GM12878 (cell line): Measurements from ENCODE around the gene TMSB4X. TPM values are rescaled to one million over a fixed set of nuclear protein-coding genes. Genes with fewer than 3 reads are reported as not detected.

ENCODE experiments used
- ATAC-seq: fragments of 200-7000 bp; cut with Tn5 transposase; 3 replicates; pipeline ENCODE4 v1.9.1; 2020; ENCODE audit warnings: mild to moderate bottlenecking, moderate library complexity
- BruUV-seq: library from RNA; stranded (reverse); fragments of 400-500 nt; replicated peaks from 2 replicates; lab custom pipeline; 2021; lab: Mats Ljungman, UMichigan
- CTCF ChIA-PET: fragments of 300-600 bp; sonication (Branson Sonifier 250); formaldehyde crosslinking; extraction: SDS; loops from one replicate; lab custom pipeline; 2021; ENCODE audit warnings: inconsistent platforms; lab: Yijun Ruan, JAX
- POLR2A ChIA-PET: fragments of 350-600 bp; formaldehyde crosslinking; extraction: SDS; loops from one replicate; lab custom pipeline; 2021; ENCODE audit warnings: inconsistent platforms; lab: Charles Lee
- RAD21 ChIA-PET: fragments of 300-600 bp; sonication (Branson Sonifier 250); formaldehyde crosslinking; loops from one replicate; lab custom pipeline; 2023; ENCODE audit warnings: antibody characterized with exemption; ENCODE audit not compliant: unreplicated experiment; lab: Charles Lee
- SMC1A ChIA-PET: fragments of 300-600 bp; sonication (Branson Sonifier 250); formaldehyde crosslinking; loops from one replicate; lab custom pipeline; 2023; ENCODE audit not compliant: unreplicated experiment, uncharacterized antibody; lab: Charles Lee
- DNase-seq: peaks from one replicate; pipeline ENCODE4 v3.0.0-alpha.2; 2011; ENCODE audit warnings: low read depth, low spot score
- FAIRE-seq: peaks from 3 replicates; lab custom pipeline; 2011; peaks lifted over from hg19 to GRCh38; lab: Jason Lieb, UNC
- H2AFZ ChIP-seq: 2 replicates; pipeline ENCODE4 v1.6.0; 2011; ENCODE audit warnings: low read depth, low read length, control low read depth; ENCODE audit not compliant: control insufficient read depth
- H3K27ac ChIP-seq: 2 replicates; pipeline ENCODE4 v1.5.1; 2011; ENCODE audit warnings: control low read depth; ENCODE audit not compliant: control insufficient read depth, insufficient read depth
- H3K27me3 ChIP-seq, 2 experiments: replicated peaks in 1 of 2; 2 replicates each; pipeline versions ENCODE4 v1.6.0 to v1.6.1; 2011; ENCODE audit warnings: low read length in 1 of 2; ENCODE audit not compliant: control insufficient read depth in 2 of 2, insufficient read depth in 2 of 2
- H3K36me3 ChIP-seq, 2 experiments: 2 replicates each; pipeline ENCODE4 v1.5.1; 2011; ENCODE audit warnings: low read length in 1 of 2; ENCODE audit not compliant: control insufficient read depth in 2 of 2, insufficient read depth in 2 of 2
- H3K4me1 ChIP-seq: 2 replicates; pipeline ENCODE4 v1.6.1; 2011; ENCODE audit warnings: mild to moderate bottlenecking, low read length, moderate library complexity, mixed read lengths; ENCODE audit not compliant: control insufficient read depth, insufficient read depth
- H3K4me2 ChIP-seq: 2 replicates; pipeline ENCODE4 v1.6.0; 2011; ENCODE audit warnings: control low read depth; ENCODE audit not compliant: control insufficient read depth, insufficient read depth
- H3K4me3 ChIP-seq: fragments of 200-600 bp; sonication (generic); 2 replicates; pipeline ENCODE4 v1.5.1; 2016
- H3K79me2 ChIP-seq: 2 replicates; pipeline ENCODE4 v1.6.0; 2011; ENCODE audit warnings: low read length; ENCODE audit not compliant: control insufficient read depth, insufficient read depth
- H3K9ac ChIP-seq: 2 replicates; pipeline ENCODE4 v1.8.0; 2011; ENCODE audit warnings: low read length, control low read depth, mixed read lengths; ENCODE audit not compliant: control insufficient read depth, insufficient read depth
- H3K9me3 ChIP-seq: replicated peaks from 3 replicates; pipeline ENCODE4 v1.5.1; 2011; ENCODE audit warnings: mild to moderate bottlenecking, low read length; ENCODE audit not compliant: control insufficient read depth, insufficient read depth
- H4K20me1 ChIP-seq: 2 replicates; pipeline ENCODE4 v1.6.0; 2011; ENCODE audit not compliant: control insufficient read depth, insufficient read depth
- CEBPB ChIP-seq, 2 experiments: fragments of 150-350 bp in 1 of 2; IDR thresholded peaks; 2 replicates each; pipeline ENCODE4 v1.6.1; 2012 to 2014; ENCODE audit warnings: low read depth in 2 of 2, low read length in 2 of 2, borderline replicate concordance in 1 of 2, inconsistent platforms in 1 of 2
- DPF2 ChIP-seq: fragments of 450-650 bp; IDR thresholded peaks from 2 replicates; pipeline ENCODE4 v1.6.1; 2017; ENCODE audit warnings: mild to moderate bottlenecking
- ESRRA ChIP-seq: IDR thresholded peaks from 2 replicates; pipeline ENCODE4 v1.6.1; 2012; ENCODE audit warnings: mild to moderate bottlenecking, low read length, improper control_type of control experiment
- FOXM1 ChIP-seq: IDR thresholded peaks from 2 replicates; pipeline ENCODE4 v1.6.1; 2012; ENCODE audit warnings: low read depth, mild to moderate bottlenecking, inconsistent platforms, low read length, moderate library complexity
- GABPA ChIP-seq: IDR thresholded peaks from 2 replicates; pipeline ENCODE4 v1.6.1; 2014; ENCODE audit warnings: antibody characterized with exemption, low read depth, mild to moderate bottlenecking, inconsistent platforms
- HDAC6 ChIP-seq: fragments of 200-600 bp; sonication (generic); IDR thresholded peaks from one replicate; pipeline ENCODE4 v1.8.0; 2017; ENCODE audit warnings: antibody characterized with exemption; ENCODE audit not compliant: unreplicated experiment
- IKZF1 ChIP-seq: fragments of 450-650 bp; conservative IDR thresholded peaks from 2 replicates; pipeline ENCODE4 v1.6.1; 2017; ENCODE audit warnings: antibody characterized with exemption, mild to moderate bottlenecking
- KAT2A ChIP-seq: conservative IDR thresholded peaks from 2 replicates; pipeline ENCODE4 v1.6.1; 2011; ENCODE audit warnings: low read depth, low read length; ENCODE audit not compliant: control insufficient read depth
- KDM1A ChIP-seq: fragments of 200-600 bp; sonication (generic); IDR thresholded peaks from 2 replicates; pipeline ENCODE4 v1.6.1; 2016; ENCODE audit warnings: borderline replicate concordance
- MYC ChIP-seq: IDR thresholded peaks from 2 replicates; pipeline ENCODE4 v1.6.1; 2011; ENCODE audit warnings: mild to moderate bottlenecking, low read length, moderate library complexity, inconsistent platforms; ENCODE audit not compliant: insufficient read depth, insufficient replicate concordance, insufficient read length, severe bottlenecking
- NR2C2 ChIP-seq: IDR thresholded peaks from 2 replicates; pipeline ENCODE4 v1.6.1; 2011; ENCODE audit warnings: borderline replicate concordance, low read depth; ENCODE audit not compliant: control insufficient read depth, insufficient read length
- NR2F1 ChIP-seq: fragments of 450-650 bp; conservative IDR thresholded peaks from 2 replicates; pipeline ENCODE4 v1.6.1; 2017; ENCODE audit warnings: mild to moderate bottlenecking
- RAD21 ChIP-seq: IDR thresholded peaks from 2 replicates; pipeline ENCODE4 v1.6.1; 2011; ENCODE audit warnings: mild to moderate bottlenecking, low read depth, low read length, moderate library complexity; ENCODE audit not compliant: insufficient read depth
- RB1 ChIP-seq: fragments of 450-650 bp; formaldehyde crosslinking; IDR thresholded peaks from 2 replicates; pipeline ENCODE4 v1.6.1; 2017; ENCODE audit warnings: mild to moderate bottlenecking, borderline replicate concordance
- RBBP5 ChIP-seq: fragments of 200-600 bp; sonication (generic); conservative IDR thresholded peaks from 2 replicates; pipeline ENCODE4 v1.6.1; 2016
- RELA ChIP-seq: fragments of 450-650 bp; IDR thresholded peaks from 2 replicates; pipeline ENCODE4 v1.8.0; 2014; ENCODE audit warnings: borderline replicate concordance; ENCODE audit not compliant: partially characterized antibody
- RUNX3 ChIP-seq: IDR thresholded peaks from 2 replicates; pipeline ENCODE4 v1.6.1; 2012; ENCODE audit warnings: low read length, inconsistent platforms
- SMAD5 ChIP-seq: IDR thresholded peaks from 2 replicates; pipeline ENCODE4 v1.6.1; 2016; ENCODE audit warnings: antibody characterized with exemption, low read depth
- SP1 ChIP-seq: IDR thresholded peaks from one replicate; pipeline ENCODE4 v1.6.1; 2011; ENCODE audit warnings: low read depth, low read length
- YBX1 ChIP-seq: fragments of 450-650 bp; IDR thresholded peaks from 2 replicates; pipeline ENCODE4 v1.6.1; 2016; ENCODE audit warnings: antibody characterized with exemption
- ZNF24 ChIP-seq: fragments of 450-650 bp; IDR thresholded peaks from 2 replicates; pipeline ENCODE4 v1.6.1; 2017; ENCODE audit warnings: antibody characterized with exemption, mild to moderate bottlenecking
- ZNF384 ChIP-seq: IDR thresholded peaks from 2 replicates; pipeline ENCODE4 v1.6.1; 2012; ENCODE audit warnings: low read depth, mild to moderate bottlenecking, low read length, improper control_type of control experiment, borderline replicate concordance
- WGBS: methylation state at CpG from one replicate; pipeline ENCODE4 v1.1.6; 2016; ENCODE audit warnings: low lambda C conversion rate; ENCODE audit not compliant: insufficient replicate concordance, insufficient coverage; ENCODE audit errors: missing lambda C conversion rate; 5-methylcytosine and 5-hydroxymethylcytosine counted together
- in situ Hi-C: fragments of 300-500 bp; cut with MboI; formaldehyde crosslinking; loops from 9 replicates; pipeline ENCODE4 v1.14.3; 2018; ENCODE audit warnings: mixed read lengths
- intact Hi-C: fragments of 100-400 bp; cut with micrococcal nuclease; formaldehyde crosslinking; loops from one replicate; pipeline ENCODE4 v1.14.2; 2022; ENCODE audit not compliant: unreplicated experiment
- polyA plus RNA-seq, 11 experiments: library from polyadenylated mRNA; depleted of rRNA in 4 of 11; unstranded in 6 of 11; stranded (reverse) in 5 of 11; fragments of >200 nt; fragmentation: Nextera tagmentation in 4 of 11; fragmentation: Illumina TruSeq in 1 of 11; extraction: Ambion mirVana in 4 of 11; extraction: Trizol in 1 of 11; gene quantifications; 1 replicate in 1 of 11; 2 replicates in 10 of 11; pipeline versions ENCODE4 v1.2.1 to v1.2.3, GENCODE V29; 2011 to 2016; ENCODE audit warnings: inconsistent platforms in 2 of 11, missing spikeins in 2 of 11, low read depth in 1 of 11
- total RNA-seq, 4 experiments: library from RNA; depleted of rRNA in 3 of 4; stranded (reverse); fragments of >200 nt in 3 of 4; fragmentation: Illumina TruSeq in 1 of 4; extraction: Trizol in 1 of 4; gene quantifications; 2 replicates each; pipeline versions ENCODE4 v1.2.1 to v1.2.3, GENCODE V29; 2013 to 2021

The TMSB4X gene
- total and polyA plus RNA-seq, 10 of the 15 experiments (the other 5 are each of a cell fraction or from before 2014, with no cell fraction given): 13,924 to 37,234 (median 23,705) TPM

DNA sequence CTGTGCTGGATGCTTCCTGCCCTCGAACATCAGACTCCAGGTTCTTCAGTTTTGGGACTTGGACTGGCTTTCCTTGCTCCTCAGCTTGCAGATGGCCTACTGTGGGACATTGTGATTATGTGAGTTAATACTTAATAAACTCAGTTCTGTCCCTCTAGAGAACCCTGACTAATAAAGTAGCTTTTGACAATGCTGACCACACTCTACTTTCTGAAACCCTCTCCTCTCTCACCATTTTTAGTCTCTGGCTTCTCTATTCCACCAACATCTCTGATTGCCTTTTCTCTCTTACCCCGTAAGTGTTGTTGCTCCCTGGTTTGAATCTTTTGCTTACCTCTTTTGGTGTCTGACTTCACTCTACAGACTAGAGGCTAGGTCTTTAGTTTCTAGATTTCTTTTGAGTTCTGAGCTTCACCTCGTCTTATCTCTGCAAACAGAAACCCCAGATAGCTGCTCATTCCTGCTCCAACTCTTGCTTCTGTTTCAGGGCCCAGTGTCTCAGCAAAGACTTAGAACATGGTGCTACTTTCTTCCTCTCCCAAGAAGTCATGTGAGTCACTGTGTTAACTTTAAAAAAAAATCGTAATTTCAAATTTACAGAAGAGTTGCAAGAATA lies 11.4 kb downstream of the TMSB4X start (continued):
- TF ChIP-seq KDM1A: no peak
- 0 out of 2 replicates have a peak, but pooled peaks have one; percentile 13 for TF ChIP-seq RB1
- TF ChIP-seq IKZF1: no peak; the same call in 1 of the 2 replicates
- TF ChIP-seq SP1: no peak
- TF ChIP-seq NR2F1: no peak
- no peak for TF ChIP-seq RAD21

DNA sequence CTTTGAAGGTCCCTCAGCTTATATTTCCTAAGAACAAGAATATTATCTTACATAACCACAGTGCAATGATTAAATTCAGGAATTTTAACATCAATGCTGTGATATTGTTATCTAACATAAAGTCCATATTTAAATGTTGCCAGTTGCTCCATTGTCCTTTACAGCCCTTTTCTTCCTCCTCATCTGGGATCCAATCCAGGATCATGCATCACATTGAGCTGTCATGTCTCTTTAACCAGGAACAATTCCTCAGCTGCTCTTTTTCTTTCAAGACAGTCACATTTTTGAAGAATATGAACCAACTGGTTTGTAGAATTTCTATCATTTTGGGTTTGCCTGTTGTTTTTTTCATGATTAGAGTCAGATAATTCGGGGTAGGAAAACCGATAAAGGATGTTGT lies 12.0 kb downstream of the TMSB4X start:
- BruUV-seq: no TSS peak
- Histone ChIP-seq H3K27ac (peak overlapping the region; percentile 98), H3K36me3 (no peaks in the 10 kb centered on the region), H3K27me3 (no peaks in the 10 kb centered on the region), H3K4me3 (0 out of 2 replicates have a peak overlapping the region, but pooled peaks have one; percentile 5), H4K20me1 (no peaks in the 10 kb centered on the region), H3K9ac (peak overlapping the region; percentile 31), H3K4me1 (peaks cover 57% of the 10 kb centered on the region), H2AFZ (peak overlapping the region; percentile 27; the same call in 1 of the 2 replicates), H3K4me2 (peak overlapping the region; percentile 75), H3K9me3 (no peaks in the 10 kb centered on the region; the same call in 2 of the 3 replicates), H3K79me2 (no peaks in the 10 kb centered on the region)
- intact Hi-C loops (loop anchor here (1.0 kb wide), 1 partner anchor 13 kb away; no protein-coding TSS in a partner anchor), in situ Hi-C loops (no loop called here)
- ATAC-seq (no peak), DNase-seq (no peak), FAIRE-seq (no peak)
- ChIA-PET POLR2A (interaction anchor here (0.7 to 13.6 kb wide), 9 partner anchors 10 to 104 kb away, joined by 3 to 157 read pairs (median 3); no protein-coding TSS in a partner anchor), SMC1A (interaction anchor here (1.2 to 24.6 kb wide), 9 partner anchors 9 to 501 kb away, joined by 7 to 595 read pairs (median 51); no protein-coding TSS in a partner anchor), CTCF (interaction anchor here (0.9 to 6.0 kb wide), 13 partner anchors 9 to 267 kb away, joined by 3 to 35 read pairs (median 5); no protein-coding TSS in a partner anchor), RAD21 (interaction anchor here (0.9 to 23.0 kb wide), 9 partner anchors 9 to 502 kb away, joined by 3 to 562 read pairs (median 18); no protein-coding TSS in a partner anchor)
- WGBS: 69% methylated on average over 2 of the region's 2 CpGs
- TF ChIP-seq SP1 (no peak), FOXM1 (no peak), RELA (no peak), RUNX3 (no peak), SMAD5 (no peak), ZNF384 (no peak), RBBP5 (no peak), GABPA (no peak), CEBPB (IDR thresholded peaks at IDR 0.05; ENCODE audit: borderline replicate concordance in 1 of 2, low read depth in 2 of 2, low read length in 2 of 2) (no peak), DPF2 (no peak), ZNF24 (no peak), MYC (no peak), ESRRA (no peak), KAT2A (no peak), YBX1 (no peak), NR2C2 (no peak), HDAC6 (no peak)
- TF ChIP-seq, all 136 proteins: peak for 0
